ENCODE results near the gene FGF21. TPM values are rescaled to one million over a fixed set of nuclear protein-coding genes. Genes with fewer than 3 reads are reported as not detected.
"Not testable (repeated sequence)": the region's sequence is repeated elsewhere in the genome, so short reads cannot be mapped to it uniquely, and the experiment has no call there.

The FGF21 gene
- total RNA-seq, 1 donor from 2014 or later, result not detected

GRCh38 chr19:48787331-48787730 is 32.0 kb downstream of the FGF21 start:
- not testable (repeated sequence) for ATAC-seq

DNA sequence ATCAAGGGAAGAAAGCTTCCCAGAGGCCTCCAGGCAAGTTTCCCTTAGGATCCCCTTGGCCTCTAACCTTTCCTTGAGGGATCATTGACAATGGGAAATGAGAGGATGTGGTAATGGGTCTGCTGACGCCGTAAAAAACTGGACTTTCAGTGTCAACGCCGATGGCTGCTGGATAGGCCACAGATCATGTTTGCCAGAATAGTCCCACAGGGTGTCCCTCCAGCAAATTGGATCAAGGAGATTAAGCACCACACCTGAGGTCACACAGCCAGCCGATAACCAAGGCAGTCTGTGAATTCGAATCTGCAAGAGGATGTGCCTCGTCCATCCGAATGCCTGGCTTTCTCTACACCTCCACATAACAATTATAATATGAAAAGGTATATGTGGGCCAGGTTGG is 37.9 kb downstream of the FGF21 start:
- no peak for ATAC-seq

DNA sequence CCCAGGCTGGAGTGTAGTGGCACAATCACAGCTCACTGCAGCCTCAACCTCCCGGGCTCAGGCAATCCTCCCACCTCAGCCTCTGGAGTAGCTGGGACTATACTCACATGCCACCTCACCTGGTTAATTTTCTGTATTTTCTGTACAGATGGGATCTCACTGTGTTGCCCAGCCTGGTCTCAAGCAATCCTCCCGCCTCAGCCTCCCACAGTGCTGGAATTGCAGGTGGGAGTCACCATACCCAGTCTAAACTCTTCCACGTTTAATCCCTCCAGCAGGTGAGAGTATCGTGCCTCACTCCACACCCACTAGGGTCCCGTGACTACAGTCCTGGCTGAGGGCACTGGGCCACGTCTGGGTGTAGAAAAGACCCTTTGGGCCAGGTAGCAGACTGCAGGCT is 39.0 kb downstream of the FGF21 start:
- no peak for ATAC-seq

GRCh38 chr19:48795055-48795684 is 39.8 kb downstream of the FGF21 start:
- peak; percentile 94 for ATAC-seq

DNA sequence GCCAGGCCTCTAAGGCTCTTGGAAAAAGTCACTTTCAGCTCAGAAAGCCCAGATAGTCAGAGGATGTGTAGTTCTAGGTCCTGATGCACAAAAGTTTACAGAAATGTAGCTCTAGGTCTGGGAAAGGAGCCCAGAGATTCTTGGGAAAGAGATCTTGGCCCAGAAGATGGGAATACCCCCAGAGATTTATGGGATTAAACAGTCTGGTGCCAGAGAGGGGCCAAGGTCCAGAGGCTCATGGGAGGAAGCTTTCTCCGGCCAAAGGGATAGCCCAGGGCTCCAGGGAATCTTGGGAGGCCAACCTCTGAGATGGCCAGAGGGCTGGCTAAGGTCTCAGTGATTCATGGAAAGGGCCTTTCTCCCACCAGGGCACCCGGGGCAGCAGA is 40.4 kb downstream of the FGF21 start:
- ATAC-seq, result no peak

DNA sequence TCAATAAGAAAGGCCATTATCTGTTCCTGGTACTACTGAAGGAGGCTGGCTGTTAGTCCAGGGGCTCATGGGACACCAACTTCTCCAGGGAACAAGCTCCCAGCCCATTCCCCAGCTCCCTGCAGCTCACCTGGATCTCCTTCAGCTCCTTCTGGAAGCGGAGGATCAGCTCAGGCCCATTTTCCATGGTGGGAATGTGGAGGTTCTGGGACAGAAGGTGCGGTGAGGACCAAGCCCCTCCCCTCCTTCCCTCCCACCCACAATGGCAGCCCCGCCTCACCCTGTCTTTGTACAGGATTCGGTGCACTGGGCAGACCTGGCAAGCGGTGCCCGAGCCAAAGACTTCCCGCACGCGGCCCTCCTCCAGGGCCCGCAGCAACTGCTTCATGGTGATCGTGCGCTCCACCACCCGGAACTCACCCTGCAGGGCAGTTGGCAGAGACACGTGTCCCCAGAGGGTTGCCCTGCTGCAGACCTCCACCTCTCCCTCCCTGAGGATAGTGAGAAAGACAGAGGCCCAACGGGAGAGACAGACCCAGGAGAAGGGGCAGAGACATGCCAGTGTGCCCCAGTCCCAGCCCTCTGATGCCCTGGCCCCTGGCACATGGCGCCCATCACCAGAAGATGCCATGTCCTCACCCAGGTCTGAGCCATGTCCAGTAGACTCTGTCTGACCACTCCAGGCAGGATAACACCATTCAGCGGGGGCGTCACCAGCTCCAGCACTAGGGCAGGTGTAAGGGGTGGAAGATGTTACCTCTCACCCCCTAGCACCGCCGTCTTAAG is 41.2 kb downstream of the FGF21 start:
- no peak for ATAC-seq

DNA sequence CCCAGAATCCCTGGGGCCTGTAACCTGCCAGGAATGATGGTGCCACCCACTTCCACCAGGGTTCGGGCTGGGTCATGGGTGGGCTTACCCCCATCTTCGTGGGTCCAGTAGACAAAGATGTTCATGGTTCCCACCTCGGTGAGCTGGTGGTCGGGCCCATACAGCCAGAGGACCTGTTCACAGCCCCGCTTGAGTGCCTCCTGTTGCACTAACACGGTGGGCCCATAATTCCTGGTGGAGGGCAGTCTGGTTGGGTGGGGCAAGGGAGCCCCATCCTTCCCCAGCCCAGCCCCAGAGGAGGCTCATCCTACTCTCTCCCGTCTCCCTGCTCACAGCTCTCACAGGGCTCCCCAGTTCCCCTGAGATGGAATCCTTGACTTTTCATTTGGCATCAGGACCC is 41.8 kb downstream of the FGF21 start:
- no peak for ATAC-seq

- ATAC-seq, result no peak
Observed at GRCh38 chr19:48798937-48799336, 43.6 kb downstream of the FGF21 start.

- no peak for ATAC-seq
Observed at GRCh38 chr19:48799358-48800300, 44.3 kb downstream of the FGF21 start.

GRCh38 chr19:48802623-48803022 is 47.3 kb downstream of the FGF21 start:
- no peak for ATAC-seq

- no peak for ATAC-seq
Observed at GRCh38 chr19:48804496-48804895, 49.2 kb downstream of the FGF21 start.

DNA sequence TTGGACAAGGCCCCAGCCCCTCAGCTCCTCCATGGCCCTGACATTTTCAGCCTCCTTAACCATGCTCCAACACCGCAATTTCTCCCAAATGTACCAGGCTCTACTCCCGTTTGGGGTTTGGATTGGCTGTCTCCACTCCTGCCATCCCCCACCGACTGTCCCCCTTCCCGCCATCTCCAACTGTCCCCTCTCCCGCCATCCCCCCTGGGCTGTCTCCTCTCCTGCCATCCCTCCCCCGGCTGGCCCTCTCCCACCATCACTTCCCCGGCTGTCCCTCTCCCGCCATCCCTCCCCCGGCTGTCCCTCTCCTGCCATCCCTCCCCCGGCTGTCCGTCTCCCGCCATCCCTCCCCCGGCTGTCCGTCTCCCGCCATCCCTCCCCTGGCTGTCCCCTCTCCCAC is 50.1 kb downstream of the FGF21 start:
- no peak for ATAC-seq

GRCh38 chr19:48806518-48806817 is 51.1 kb downstream of the FGF21 start:
- ATAC-seq, result no peak

- peak; percentile 49 for ATAC-seq
Observed at GRCh38 chr19:48806818-48807589, 51.7 kb downstream of the FGF21 start.

GRCh38 chr19:48807590-48808308 is 52.4 kb downstream of the FGF21 start:
- no peak for ATAC-seq

Other genes with a start within 250 kb of the FGF21 start
- gene LMTK3, start 243.7 kb upstream of the FGF21 start, total RNA-seq, result 4.9 TPM
- 245 TPM for gene SULT2B1, start 203.4 kb upstream of the FGF21 start, total RNA-seq
- gene SPACA4, start 148.8 kb upstream of the FGF21 start, total RNA-seq, result 0.64 TPM
- 6.5 TPM for gene FAM83E, start 140.4 kb upstream of the FGF21 start, total RNA-seq
- 1,668 TPM for gene RPL18, start 136.3 kb upstream of the FGF21 start, total RNA-seq
- gene SPHK2, start 136.0 kb upstream of the FGF21 start, total RNA-seq, result 7.7 TPM
- 6.7 TPM for gene DBP, start 118.1 kb upstream of the FGF21 start, total RNA-seq
- gene CA11, start 109.3 kb upstream of the FGF21 start, total RNA-seq, result 3.1 TPM
- not detected for gene NTN5, start 82.5 kb upstream of the FGF21 start, total RNA-seq
- 101 TPM for gene FUT2, start 59.6 kb upstream of the FGF21 start, total RNA-seq
- 0.56 TPM for gene MAMSTR, start 35.8 kb upstream of the FGF21 start, total RNA-seq
- 7.3 TPM for gene RASIP1, start 14.9 kb upstream of the FGF21 start, total RNA-seq
- 1.3 TPM for gene IZUMO1, start 8.6 kb upstream of the FGF21 start, total RNA-seq
- 6.1 TPM for gene FUT1, start 2.9 kb upstream of the FGF21 start, total RNA-seq
- gene BCAT2, start 55.5 kb downstream of the FGF21 start, total RNA-seq, result 31.0 TPM
- 0.40 TPM for gene HSD17B14, start 81.0 kb downstream of the FGF21 start, total RNA-seq
- gene PLEKHA4, start 113.1 kb downstream of the FGF21 start, total RNA-seq, result 8.1 TPM
- gene PPP1R15A, start 116.9 kb downstream of the FGF21 start, total RNA-seq, result 30.0 TPM
- 0.24 TPM for gene TULP2, start 143.2 kb downstream of the FGF21 start, total RNA-seq
- 104 TPM for gene NUCB1, start 144.8 kb downstream of the FGF21 start, total RNA-seq
- gene DHDH, start 178.2 kb downstream of the FGF21 start, total RNA-seq, result 1.2 TPM
- gene BAX, start 199.4 kb downstream of the FGF21 start, total RNA-seq, result 58.9 TPM
- 417 TPM for gene FTL, start 209.8 kb downstream of the FGF21 start, total RNA-seq
- 50.8 TPM for gene GYS1, start 237.8 kb downstream of the FGF21 start, total RNA-seq
- gene RUVBL2, start 238.4 kb downstream of the FGF21 start, total RNA-seq, result 79.0 TPM